Measurements from ENCODE around the gene DENND1C.

- TF ChIP-seq CTCF (IDR thresholded peaks at IDR 0.05): no peak
- TF ChIP-seq EP300 (IDR thresholded peaks at IDR 0.05): no peak
These were observed 29.9 kb downstream of the DENND1C start for GRCh38 chr19:6451583-6452222.
